ENCODE data around the gene AP2A2. TPM values are rescaled to one million over a fixed set of nuclear protein-coding genes. Genes with fewer than 3 reads are reported as not detected.

Gene AP2A2
- total RNA-seq, 1 experiment from 2014 or later = 123 TPM

GRCh38 chr11:1036931-1037330 is 111.3 kb downstream of the AP2A2 start:
- no peak for TF ChIP-seq POLR2AphosphoS5 (IDR thresholded peaks at IDR 0.05; ENCODE audit: low read depth, low read length)
- no peak for TF ChIP-seq CTCF (IDR thresholded peaks at IDR 0.05)
- no peak for TF ChIP-seq SIN3A (IDR thresholded peaks at IDR 0.05; ENCODE audit: borderline replicate concordance, insufficient read depth, low read depth, low read length)
- TF ChIP-seq TCF7L2 (IDR thresholded peaks at IDR 0.05; ENCODE audit: low read depth, low read length) = no peak
- no peak for TF ChIP-seq REST (IDR thresholded peaks at IDR 0.05; ENCODE audit: insufficient read depth in 1 of 2, low read depth in 2 of 2, low read length in 1 of 2)
- in situ Hi-C loops (cut with HindIII; ENCODE audit: low pct_unique_long_range_greater_than_20kb, low sequenced_read_pairs) (no loop called here), intact Hi-C loops (cut with micrococcal nuclease; ENCODE audit: unreplicated experiment) (no loop called here)
- H3K27me3 ChIP-seq (ENCODE audit: control insufficient read depth, insufficient read depth, low read length) = no peaks in the 10 kb centered on the region
- CTCF ChIA-PET = no interaction called here
- H3K27ac ChIP-seq (ENCODE audit: low read length) = no peak overlapping the region
- no peaks in the 10 kb centered on the region for H3K36me3 ChIP-seq (ENCODE audit: control insufficient read depth, insufficient read depth, low read length)
- H3K4me3 ChIP-seq (ENCODE audit: low read depth in 2 of 2, low read length in 2 of 2) = no peak overlapping the region
- H3K9me3 ChIP-seq (ENCODE audit: control insufficient read depth, insufficient read depth, low read depth, low read length) = no peaks in the 10 kb centered on the region
- ATAC-seq (no peak), DNase-seq (ENCODE audit: low read depth, low spot score) (no peak)
- BruUV-seq (replicated peaks) = no TSS peak
- POLR2A ChIA-PET = no interaction called here
- H3K4me1 ChIP-seq (ENCODE audit: control insufficient read depth, insufficient read depth, low read length) = peaks cover 43% of the 10 kb centered on the region

- Histone ChIP-seq H3K27me3 (ENCODE audit: control insufficient read depth, insufficient read depth, low read length) (no peaks in the 10 kb centered on the region), H3K36me3 (ENCODE audit: control insufficient read depth, insufficient read depth, low read length) (no peaks in the 10 kb centered on the region), H3K4me1 (ENCODE audit: control insufficient read depth, insufficient read depth, low read length) (peaks cover 46% of the 10 kb centered on the region), H3K4me3 (ENCODE audit: low read depth in 2 of 2, low read length in 2 of 2) (no peak overlapping the region), H3K27ac (ENCODE audit: low read length) (no peak overlapping the region), H3K9me3 (ENCODE audit: control insufficient read depth, insufficient read depth, low read depth, low read length) (no peaks in the 10 kb centered on the region)
- no peak for DNase-seq (ENCODE audit: low read depth, low spot score)
- intact Hi-C loops (cut with micrococcal nuclease; ENCODE audit: unreplicated experiment) (no loop called here), in situ Hi-C loops (cut with HindIII; ENCODE audit: low pct_unique_long_range_greater_than_20kb, low sequenced_read_pairs) (no loop called here)
- TF ChIP-seq TCF7L2 (IDR thresholded peaks at IDR 0.05; ENCODE audit: low read depth, low read length) (no peak), CTCF (IDR thresholded peaks at IDR 0.05) (no peak), POLR2AphosphoS5 (IDR thresholded peaks at IDR 0.05; ENCODE audit: low read depth, low read length) (no peak), REST (IDR thresholded peaks at IDR 0.05; ENCODE audit: insufficient read depth in 1 of 2, low read depth in 2 of 2, low read length in 1 of 2) (no peak), SIN3A (IDR thresholded peaks at IDR 0.05; ENCODE audit: borderline replicate concordance, insufficient read depth, low read depth, low read length) (no peak)
- POLR2A ChIA-PET = no interaction called here
- no peak for ATAC-seq
- CTCF ChIA-PET = no interaction called here
- BruUV-seq (replicated peaks) = no TSS peak
Observed at GRCh38 chr11:1037506-1038055, 111.9 kb downstream of the AP2A2 start.
